ENCODE measurements around the gene ADAM17. TPM values are rescaled to one million over a fixed set of nuclear protein-coding genes. Genes with fewer than 3 reads are reported as not detected.
"Not testable (repeated sequence)": the region's sequence is repeated elsewhere in the genome, so short reads cannot be mapped to it uniquely, and the experiment has no call there.

Gene ADAM17
- total RNA-seq, 1 donor from 2014 or later = 5.4 TPM

GRCh38 chr2:9570182-9571060 lies 14.8 kb upstream of the ADAM17 start:
- ATAC-seq = peak; percentile 23
- no peak for DNase-seq (ENCODE audit: low spot score)

- ATAC-seq (no peak), DNase-seq (ENCODE audit: low spot score) (no peak)
Measured at GRCh38 chr2:9565436-9566153, 10.0 kb upstream of the ADAM17 start.

- ATAC-seq (no peak), DNase-seq (ENCODE audit: low spot score) (no peak)
Measured at GRCh38 chr2:9560628-9561027, 5.0 kb upstream of the ADAM17 start.

DNA sequence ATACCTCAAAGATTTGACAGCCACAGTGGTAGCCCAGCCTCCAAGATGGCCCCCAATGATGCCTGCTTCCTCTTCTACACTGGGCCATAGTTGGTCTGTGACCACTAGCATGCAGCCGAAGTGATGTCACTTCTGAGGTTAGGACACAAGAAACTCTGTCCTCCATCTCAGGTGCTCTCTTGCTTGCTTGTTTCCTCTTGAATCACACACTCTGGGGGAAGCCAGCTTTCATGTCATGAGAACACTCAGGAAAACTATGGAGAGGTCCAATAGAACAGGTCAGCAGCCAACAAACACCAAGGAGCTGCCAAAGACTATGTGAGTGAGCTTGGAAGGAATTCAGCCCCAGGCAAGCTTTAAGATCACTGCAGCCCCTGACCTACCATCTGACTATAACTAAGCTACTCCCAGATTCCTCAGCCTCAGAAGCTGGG lies 3.3 kb upstream of the ADAM17 start:
- DNase-seq (ENCODE audit: low spot score) = no peak

DNA sequence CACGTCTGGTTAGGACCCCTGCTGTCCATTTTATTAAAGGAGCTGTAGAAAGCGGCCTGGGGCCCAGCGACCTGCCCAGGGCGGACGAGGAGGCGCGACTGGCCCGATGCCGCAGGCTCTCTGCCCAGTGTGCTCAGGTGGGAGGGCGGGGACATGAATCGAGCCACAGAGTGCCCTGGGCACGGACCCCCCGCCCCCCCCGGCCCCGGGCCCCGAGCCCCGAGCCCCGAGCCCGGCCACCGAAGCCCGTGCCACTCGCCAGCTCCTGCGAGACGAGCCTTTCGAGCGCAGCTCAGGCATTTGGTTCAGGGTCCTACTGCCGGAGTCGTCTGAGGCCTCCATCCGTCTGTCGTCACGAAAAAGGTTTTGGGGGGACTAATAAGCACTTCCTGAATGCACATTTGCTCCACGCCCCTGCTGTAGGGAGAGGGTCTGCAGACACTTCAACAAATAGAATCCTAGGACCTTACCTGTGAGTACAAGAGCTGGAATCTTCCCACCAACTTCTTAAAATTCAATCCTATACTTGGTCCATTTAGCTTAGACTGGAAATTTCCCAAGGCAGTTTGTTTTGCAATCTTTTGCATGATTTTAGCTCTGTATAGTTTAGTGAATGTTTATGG lies 602 bp upstream of the ADAM17 start:
- no peak for DNase-seq (ENCODE audit: low spot score)

More for the DNA sequence above, 3.3 kb upstream of the ADAM17 start:
- no peak for ATAC-seq

DNA sequence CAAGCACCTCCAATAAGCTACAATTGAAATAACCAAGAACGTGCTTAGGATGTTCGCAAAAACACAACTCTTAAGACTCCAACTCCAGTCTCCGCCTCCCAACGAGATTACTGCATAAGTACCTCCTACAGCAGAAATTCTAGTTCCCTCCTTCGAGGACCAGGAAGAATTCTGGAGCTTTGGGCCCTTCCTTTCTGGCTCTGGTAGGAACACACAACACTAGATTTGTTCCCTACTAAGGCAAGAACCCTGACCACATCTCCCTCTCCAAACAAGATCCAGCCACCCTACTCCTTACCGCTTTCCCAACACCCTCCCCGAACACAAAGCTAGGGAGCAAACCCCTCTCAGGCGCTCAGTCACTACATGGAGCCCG lies 721 bp downstream of the ADAM17 start:
- no peak for ATAC-seq
- DNase-seq (ENCODE audit: low spot score) = no peak

More for the DNA sequence above, 602 bp upstream of the ADAM17 start:
- peak; percentile 79 for ATAC-seq

GRCh38 chr2:9552219-9553178 lies 3.1 kb downstream of the ADAM17 start:
- DNase-seq (ENCODE audit: low spot score) = no peak
- ATAC-seq = no peak

DNA sequence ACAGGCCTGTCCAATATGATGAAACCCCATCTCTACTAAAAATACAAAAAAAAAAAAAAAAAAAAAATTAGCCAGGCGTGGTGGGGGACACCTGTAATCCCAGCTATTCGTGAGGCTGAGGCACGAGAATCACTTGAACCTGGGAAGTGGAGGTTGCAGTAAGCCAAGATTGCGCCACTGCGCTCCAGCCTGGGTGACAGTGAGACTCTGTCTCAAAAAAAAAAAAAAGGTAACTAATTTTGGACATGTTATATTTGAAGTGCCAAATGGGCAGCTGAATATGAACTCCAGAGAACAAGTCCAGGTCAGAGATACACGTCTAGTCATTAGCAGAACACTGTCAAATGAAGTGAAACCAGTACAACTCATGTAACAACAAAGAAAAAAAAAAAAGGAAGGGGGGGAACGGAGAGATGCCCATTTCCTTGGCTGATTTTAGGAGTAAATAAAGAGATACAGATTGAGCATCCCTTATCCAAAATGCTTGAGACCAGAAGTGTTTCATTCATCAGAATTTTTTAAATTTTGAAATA lies 4.7 kb downstream of the ADAM17 start:
- DNase-seq (ENCODE audit: low spot score); ATAC-seq: not testable (repeated sequence)

DNA sequence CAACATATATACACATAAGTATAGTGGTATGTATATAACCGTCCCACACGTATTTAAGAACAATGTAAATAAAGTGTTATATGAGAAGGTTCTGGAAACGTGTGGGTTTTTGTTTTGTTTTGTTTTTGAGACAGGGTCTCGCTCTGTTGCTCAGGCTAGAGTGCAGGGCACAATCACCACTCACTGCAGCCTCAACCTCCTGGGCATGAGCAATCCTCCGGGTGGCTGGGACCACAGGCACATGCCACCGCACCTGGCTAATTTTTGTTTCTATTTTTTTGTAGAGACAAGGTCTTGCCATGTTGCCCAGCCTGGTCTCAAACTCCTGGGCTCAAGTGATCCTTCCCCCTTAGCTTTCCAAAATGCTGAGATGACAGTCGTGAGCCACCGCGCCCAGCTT lies 6.2 kb downstream of the ADAM17 start:
- no peak for DNase-seq (ENCODE audit: low spot score)
- no peak for ATAC-seq

- ATAC-seq (no peak), DNase-seq (ENCODE audit: low spot score) (no peak)
Measured at GRCh38 chr2:9548506-9548905, 7.1 kb downstream of the ADAM17 start.

DNA sequence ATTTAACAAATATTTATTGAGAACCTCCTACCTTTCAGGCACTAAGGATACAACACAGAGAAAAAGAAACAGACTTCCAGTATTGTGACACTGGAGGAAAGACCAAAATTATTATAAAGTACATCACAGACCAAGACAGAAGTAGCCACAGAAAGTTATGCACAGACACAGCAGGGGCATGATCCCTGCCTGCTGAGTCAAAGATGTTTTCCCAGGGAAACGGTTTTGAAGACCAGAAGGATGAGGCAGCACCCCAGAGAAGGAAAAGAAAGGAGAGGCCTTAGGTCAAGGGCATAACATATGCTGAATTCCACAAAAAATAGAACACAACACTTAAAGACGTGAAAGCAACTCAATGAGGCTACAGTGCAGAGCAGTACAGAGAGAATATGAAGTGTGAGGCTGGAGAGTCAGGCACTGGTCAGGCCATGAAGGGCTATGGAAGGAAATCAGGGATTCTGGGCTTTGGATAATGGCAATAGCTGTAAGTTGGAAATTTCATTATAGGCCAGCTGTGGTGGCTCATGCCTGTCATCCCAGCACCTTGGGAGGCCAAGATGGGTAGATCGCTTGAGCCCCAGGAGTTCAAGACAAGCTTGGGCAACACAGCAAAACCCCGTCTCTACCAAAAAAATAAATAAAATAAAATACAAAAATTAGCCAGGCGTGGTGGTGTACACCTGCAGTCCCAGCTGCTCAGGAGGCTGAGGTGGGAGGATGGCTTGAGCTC lies 8.2 kb downstream of the ADAM17 start:
- no peak for DNase-seq (ENCODE audit: low spot score)

DNA sequence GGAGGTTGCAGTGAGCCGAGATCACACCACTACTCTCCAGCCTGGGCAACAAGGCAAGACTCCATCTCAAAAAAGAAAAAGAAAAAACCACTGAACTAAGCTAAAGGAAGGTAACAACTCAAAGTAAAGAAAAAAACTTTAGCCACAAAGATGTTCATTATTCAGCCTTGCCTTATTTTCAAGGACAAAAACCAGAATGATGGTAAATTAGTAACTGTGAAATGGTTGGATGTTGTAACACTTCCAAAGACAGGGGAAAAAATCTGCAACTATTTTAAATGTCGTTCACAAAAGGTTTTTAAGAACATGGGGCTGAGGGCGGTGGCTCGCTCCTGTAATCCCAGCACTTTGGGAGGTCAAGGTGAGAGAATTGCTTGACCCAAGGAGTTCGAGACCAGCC lies 10.1 kb downstream of the ADAM17 start:
- ATAC-seq (no peak), DNase-seq (ENCODE audit: low spot score) (no peak)

More for the DNA sequence above, 8.2 kb downstream of the ADAM17 start:
- ATAC-seq = no peak

DNA sequence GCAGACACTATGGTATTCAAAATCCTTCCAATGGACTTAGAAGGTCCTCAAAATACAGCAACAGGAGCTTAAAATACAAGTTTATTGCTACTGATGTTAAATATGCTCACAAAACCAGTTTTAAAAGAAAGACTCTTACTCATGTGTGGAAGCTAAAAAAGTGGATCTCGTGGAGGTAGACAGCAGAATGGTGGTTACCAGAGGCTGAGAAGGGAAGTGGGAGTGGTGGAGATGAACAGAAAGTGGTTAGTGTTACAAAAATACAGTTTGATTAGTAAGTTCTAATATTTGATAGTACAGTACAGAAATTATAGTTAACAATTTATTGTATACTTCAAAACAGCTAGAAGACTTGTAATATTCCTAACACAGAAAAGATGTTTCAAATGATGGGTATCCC lies 12.1 kb downstream of the ADAM17 start:
- no peak for ATAC-seq
- no peak for DNase-seq (ENCODE audit: low spot score)

DNA sequence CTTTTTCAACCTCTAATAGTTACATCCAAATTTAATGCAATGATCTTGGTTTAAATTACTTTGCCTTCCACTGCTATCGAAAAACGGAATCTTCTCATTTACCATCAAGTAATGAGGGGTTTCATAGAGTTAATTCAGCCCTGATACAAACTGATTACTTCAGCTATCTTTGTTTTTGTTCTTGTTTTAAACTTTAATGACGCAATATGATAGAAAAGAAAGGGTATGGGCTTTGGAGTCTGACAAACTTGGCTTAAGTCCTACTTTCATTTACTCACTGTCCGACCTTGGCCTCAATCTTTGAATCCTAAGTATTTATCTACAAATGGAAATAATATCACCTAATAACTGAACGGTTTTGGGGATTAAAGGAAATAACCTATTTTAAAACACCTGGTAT lies 16.1 kb downstream of the ADAM17 start:
- DNase-seq (ENCODE audit: low spot score) = no peak
- peak; percentile 78 for ATAC-seq

DNA sequence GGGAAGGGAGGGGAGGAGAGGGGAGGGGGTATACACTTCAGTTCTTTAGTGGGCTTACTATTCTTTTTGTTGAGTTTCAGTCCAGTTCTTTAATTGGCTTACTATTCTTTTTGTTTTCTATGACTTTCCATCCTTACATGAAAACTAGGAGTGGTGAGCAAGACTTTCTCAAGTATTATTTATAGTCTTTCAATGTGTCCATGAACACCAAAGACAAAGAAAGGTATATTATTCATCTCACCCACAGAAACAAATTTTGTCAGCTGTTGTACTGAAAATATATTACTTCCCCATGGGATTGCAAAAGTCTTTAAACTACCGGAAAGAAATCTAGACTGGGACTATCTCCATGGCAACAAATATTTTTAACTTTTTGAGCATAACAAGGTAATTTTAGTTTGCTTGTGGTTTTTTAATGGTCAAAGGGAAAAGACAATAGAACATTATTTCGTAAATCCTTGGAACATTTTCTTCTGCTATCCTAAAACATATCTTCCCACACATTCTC lies 17.6 kb downstream of the ADAM17 start:
- ATAC-seq = no peak
- DNase-seq (ENCODE audit: low spot score) = no peak

- ATAC-seq = no peak
Measured at GRCh38 chr2:9536504-9536903, 19.1 kb downstream of the ADAM17 start.

DNA sequence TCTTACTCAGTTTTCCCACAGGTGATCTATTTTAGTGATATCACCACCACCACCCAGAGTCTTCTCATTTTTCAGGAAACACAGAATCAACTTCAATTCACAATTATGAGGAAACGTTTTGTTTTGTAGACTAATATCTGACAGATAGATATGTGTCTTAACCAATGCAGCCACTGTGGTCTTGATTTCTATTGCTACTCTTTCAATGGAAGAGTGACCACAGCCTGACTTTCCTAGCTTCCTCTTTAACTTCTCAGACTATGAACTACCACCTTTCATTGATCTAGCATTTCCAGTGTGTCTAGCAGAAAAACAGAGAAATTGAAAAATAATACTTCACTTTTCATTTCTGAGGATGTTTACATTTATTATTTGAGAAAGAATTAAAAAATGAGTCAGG lies 20.5 kb downstream of the ADAM17 start:
- ATAC-seq (no peak), DNase-seq (ENCODE audit: low spot score) (no peak)

More at GRCh38 chr2:9536504-9536903, 19.1 kb downstream of the ADAM17 start:
- no peak for DNase-seq (ENCODE audit: low spot score)

DNA sequence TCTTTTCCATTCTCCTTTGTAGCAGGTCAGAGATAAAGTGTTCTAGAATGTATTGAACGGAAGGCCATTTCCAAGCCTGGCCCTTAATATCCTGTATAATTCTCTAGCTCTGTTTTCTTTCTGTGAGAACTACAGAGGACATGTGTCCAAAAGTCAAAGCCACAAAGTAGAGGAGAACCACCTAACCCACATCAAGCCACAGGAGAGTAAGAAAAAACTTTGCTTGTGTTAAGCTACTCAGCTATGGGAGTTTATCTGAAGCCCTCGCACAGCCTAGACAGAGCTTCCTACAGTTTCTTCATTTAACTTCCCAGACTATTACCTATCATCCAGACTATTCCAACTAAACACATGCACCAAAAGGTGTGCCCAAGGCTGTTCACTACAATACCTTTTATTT lies 22.0 kb downstream of the ADAM17 start:
- no peak for ATAC-seq
- no peak for DNase-seq (ENCODE audit: low spot score)

- DNase-seq (ENCODE audit: low spot score) (no peak), ATAC-seq (no peak)
Measured at GRCh38 chr2:9532421-9532820, 23.2 kb downstream of the ADAM17 start.
